A549 treated with Mapracorat at 1 μM for 4 hours (cell line): ENCODE measurements around the gene VTN. TPM values are rescaled to one million over a fixed set of nuclear protein-coding genes. Genes with fewer than 3 reads are reported as not detected.

Experiments
- total RNA-seq: library from RNA; stranded (reverse); fragments of 200-300 nt; extraction: Qiagen RNA extraction; gene quantifications from 5 replicates; pipeline ENCODE4 v1.2.3, GENCODE V29; 2022

The VTN gene
- total RNA-seq: 15.7 to 22.7 TPM (median 20.1 TPM) in 5 replicates

GRCh38 chr17:28370035-28370743 lies at the start of gene VTN:
Gene VTN, minus strand, starts transcription at chr17:28370307. Its CDS starts 104 bp downstream, at chr17:28370203.

GRCh38 chr17:28405632-28406472 lies 35.7 kb upstream of the VTN start, which contains the start of gene SLC46A1:
Gene SLC46A1, minus strand, starts transcription at chr17:28406212. Its CDS starts 98 bp downstream, at chr17:28406114.

GRCh38 chr17:28371245-28372202 lies 1.4 kb upstream of the VTN start, which contains the start of gene SARM1:
Gene SARM1, plus strand, starts transcription at chr17:28371694. Its CDS starts 339 bp downstream, at chr17:28372033.

GRCh38 chr17:28364665-28365363 lies 5.3 kb downstream of the VTN start, which contains the start of gene SEBOX:
Gene SEBOX, minus strand, starts transcription at chr17:28365199. Its CDS starts 48 bp downstream, at chr17:28365151.

GRCh38 chr17:28357061-28357900 lies 12.8 kb downstream of the VTN start, which contains the start of gene POLDIP2:
Gene POLDIP2, minus strand, starts transcription at chr17:28357527. Its CDS starts 79 bp downstream, at chr17:28357448.

GRCh38 chr17:28335201-28335958 lies 34.7 kb downstream of the VTN start, which contains the start of the genes IFT20 and TNFAIP1:
Gene IFT20, minus strand, starts transcription at chr17:28335472. Its CDS starts 3,487 bp downstream, at chr17:28331985.
Gene TNFAIP1, plus strand, starts transcription at chr17:28335761. Its CDS starts 3,761 bp downstream, at chr17:28339522.

GRCh38 chr17:28318759-28319597 lies 51.1 kb downstream of the VTN start, which contains the start of gene TMEM97:
Gene TMEM97, plus strand, starts transcription at chr17:28319200. Its CDS starts 40 bp downstream, at chr17:28319240.

Other genes starting within 250 kb of the VTN start
- 39.9 to 48.5 TPM (median 45.3 TPM) in 5 replicates for gene TMEM97, start 51.1 kb downstream of the VTN start, total RNA-seq
- gene IFT20, start 34.8 kb downstream of the VTN start, total RNA-seq: 51.7 to 57.4 TPM (median 53.9 TPM) in 5 replicates
- gene TNFAIP1, start 34.5 kb downstream of the VTN start, total RNA-seq: 43.5 to 54.2 TPM (median 49.7 TPM) in 5 replicates
- 141 to 166 TPM (median 163 TPM) in 5 replicates for gene POLDIP2, start 12.8 kb downstream of the VTN start, total RNA-seq
- gene SEBOX, start 5.1 kb downstream of the VTN start, total RNA-seq: not detected in 5 replicates
- 5.1 to 7.1 TPM (median 5.6 TPM) in 5 replicates for gene SARM1, start 1.4 kb upstream of the VTN start, total RNA-seq
- gene SLC46A1, start 35.9 kb upstream of the VTN start, total RNA-seq: 14.1 to 22.0 TPM (median 19.5 TPM) in 5 replicates
- gene SLC13A2, start 103.3 kb upstream of the VTN start, total RNA-seq: 0.12 to 0.19 TPM (median 0.17 TPM) in 4 of 5 replicates, not detected in the other
- 0.04 to 0.08 TPM (median 0.06 TPM) in 3 of 5 replicates, not detected in the others for gene FOXN1, start 136.0 kb upstream of the VTN start, total RNA-seq
- 24.1 to 32.8 TPM (median 30.7 TPM) in 5 replicates for gene UNC119, start 182.3 kb upstream of the VTN start, total RNA-seq
- 54.1 to 62.3 TPM (median 59.6 TPM) in 5 replicates for gene PIGS, start 201.2 kb upstream of the VTN start, total RNA-seq
- gene ALDOC, start 206.6 kb upstream of the VTN start, total RNA-seq: 1.6 to 2.4 TPM (median 2.1 TPM) in 5 replicates
- 73.4 to 82.5 TPM (median 76.4 TPM) in 5 replicates for gene SPAG5, start 228.7 kb upstream of the VTN start, total RNA-seq
- 2.5 to 5.1 TPM (median 4.1 TPM) in 5 replicates for gene RSKR, start 243.9 kb upstream of the VTN start, total RNA-seq